Fibroblast of lung (primary cell): ENCODE results near the gene PEX16. TPM values are rescaled to one million over a fixed set of nuclear protein-coding genes. Genes with fewer than 3 reads are reported as not detected.

Source experiments
- DNase-seq, 2 donors: peaks; one replicate each; pipeline versions ENCODE4 v3.0.0 to v3.0.0-alpha.2; 2010; ENCODE audit warnings: low read depth in 2 of 2
- H2AFZ ChIP-seq: 2 replicates; pipeline ENCODE4 v1.5.1; 2012; ENCODE audit warnings: low read length, control low read depth, inconsistent platforms
- H3K27ac ChIP-seq: 2 replicates; pipeline ENCODE4 v1.5.1; 2011; ENCODE audit warnings: low read length, control low read depth; ENCODE audit not compliant: insufficient read depth
- H3K27me3 ChIP-seq: 2 replicates; pipeline ENCODE4 v1.5.1; 2011; ENCODE audit warnings: mild to moderate bottlenecking, low read length; ENCODE audit not compliant: control insufficient read depth, insufficient read depth
- H3K36me3 ChIP-seq: 2 replicates; pipeline ENCODE4 v1.5.1; 2011; ENCODE audit warnings: low read length; ENCODE audit not compliant: control insufficient read depth, insufficient read depth
- H3K4me1 ChIP-seq: 2 replicates; pipeline ENCODE4 v1.5.1; 2011; ENCODE audit warnings: low read length; ENCODE audit not compliant: control insufficient read depth, insufficient read depth; ENCODE audit errors: extremely low read depth
- H3K4me2 ChIP-seq: 2 replicates; pipeline ENCODE4 v1.5.1; 2011; ENCODE audit warnings: low read length, control low read depth; ENCODE audit not compliant: insufficient read depth; ENCODE audit errors: extremely low read depth
- H3K4me3 ChIP-seq, 4 experiments: fragments of 200-600 bp in 1 of 4; sonication (generic) in 1 of 4; replicated peaks in 1 of 4; 2 replicates each; pipeline ENCODE4 v1.5.1; 2011 to 2016; ENCODE audit warnings: low read length in 4 of 4, low read depth in 3 of 4, mild to moderate bottlenecking in 3 of 4, control low read depth in 2 of 4, inconsistent platforms in 1 of 4, mixed read lengths in 1 of 4; ENCODE audit not compliant: insufficient read depth in 1 of 4; ENCODE audit errors: control extremely low read depth in 1 of 4
- H3K79me2 ChIP-seq: 2 replicates; pipeline ENCODE4 v1.5.1; 2012; ENCODE audit warnings: mild to moderate bottlenecking, low read length, inconsistent platforms; ENCODE audit not compliant: control insufficient read depth, insufficient read depth
- H3K9ac ChIP-seq: 2 replicates; pipeline ENCODE4 v1.5.1; 2011; ENCODE audit warnings: mild to moderate bottlenecking, low read length, control low read depth; ENCODE audit not compliant: insufficient read depth
- H3K9me3 ChIP-seq: 2 replicates; pipeline ENCODE4 v1.5.1; 2012; ENCODE audit warnings: low read depth, low read length; ENCODE audit not compliant: control insufficient read depth, insufficient read depth
- H4K20me1 ChIP-seq: 2 replicates; pipeline ENCODE4 v1.5.1; 2011; ENCODE audit warnings: low read length; ENCODE audit not compliant: control insufficient read depth, insufficient read depth; ENCODE audit errors: extremely low read depth
- CTCF ChIP-seq, 2 donors: IDR thresholded peaks in 1 of 2; conservative IDR thresholded peaks in 1 of 2; 1 replicate in 1 of 2; 2 replicates in 1 of 2; pipeline ENCODE4 v1.5.1; 2011 to 2012; ENCODE audit warnings: low read length in 2 of 2, control low read depth in 1 of 2, inconsistent platforms in 1 of 2, low read depth in 1 of 2, mild to moderate bottlenecking in 1 of 2
- EZH2 ChIP-seq: IDR thresholded peaks from 2 replicates; pipeline ENCODE4 v1.5.1; 2012; ENCODE audit warnings: low read length, control low read depth, mild to moderate bottlenecking; ENCODE audit errors: missing control alignments
- polyA plus RNA-seq, 2 donors: library from polyadenylated mRNA; depleted of rRNA in 1 of 2; stranded (reverse) in 1 of 2; unstranded in 1 of 2; fragments of >200 nt; gene quantifications; 2 replicates each; pipeline ENCODE4 v1.2.1, GENCODE V29; 2011 to 2012; ENCODE audit warnings: missing spikeins in 1 of 2
- total RNA-seq: library from RNA; depleted of rRNA; stranded (reverse); fragments of >200 nt; gene quantifications from 2 replicates; pipeline ENCODE4 v1.2.1, GENCODE V29; 2014

The PEX16 gene
- total and polyA plus RNA-seq, 2 donors (not counting 1 experiment from before 2014, with no cell fraction given) = 11.0 to 44.4 TPM

GRCh38 chr11:45869551-45869950 is 48.1 kb downstream of the PEX16 start:
- H3K27me3 ChIP-seq = no peaks in the 10 kb centered on the region
- no peak for DNase-seq
- H3K4me1 ChIP-seq = peaks cover 10% of the 10 kb centered on the region
- H4K20me1 ChIP-seq = peaks cover 2% of the 10 kb centered on the region
- H3K9me3 ChIP-seq = no peaks in the 10 kb centered on the region
- no peaks in the 10 kb centered on the region for H3K79me2 ChIP-seq
- no peak overlapping the region for H3K27ac ChIP-seq
- no peak overlapping the region for H3K9ac ChIP-seq
- no peak overlapping the region for H3K4me3 ChIP-seq
- H3K4me2 ChIP-seq = no peak overlapping the region
- peaks cover 26% of the 10 kb centered on the region for H3K36me3 ChIP-seq
- TF ChIP-seq EZH2 (no peak), CTCF (conservative IDR thresholded peaks at IDR 0.05 in 1 of 2, IDR thresholded peaks at IDR 0.05 in 1 of 2; ENCODE audit: low read depth in 1 of 2, low read length in 2 of 2) (no peak)
- no peak overlapping the region for H2AFZ ChIP-seq

- Histone ChIP-seq H3K4me1 (peaks cover 14% of the 10 kb centered on the region), H3K9ac (no peak overlapping the region), H3K4me2 (no peak overlapping the region), H3K36me3 (peaks cover 21% of the 10 kb centered on the region), H3K4me3 (no peak overlapping the region), H4K20me1 (no peaks in the 10 kb centered on the region), H2AFZ (no peak overlapping the region), H3K27ac (no peak overlapping the region), H3K27me3 (no peaks in the 10 kb centered on the region), H3K79me2 (no peaks in the 10 kb centered on the region), H3K9me3 (no peaks in the 10 kb centered on the region)
- TF ChIP-seq CTCF (conservative IDR thresholded peaks at IDR 0.05 in 1 of 2, IDR thresholded peaks at IDR 0.05 in 1 of 2; ENCODE audit: low read depth in 1 of 2, low read length in 2 of 2) = no peak
- no peak for TF ChIP-seq EZH2
- peak in 1 of 2 donors; percentile 33 for DNase-seq
Measured at GRCh38 chr11:45864041-45864440, 53.6 kb downstream of the PEX16 start.

GRCh38 chr11:45860764-45861510 is 56.7 kb downstream of the PEX16 start:
- Histone ChIP-seq H3K4me3 (no peak overlapping the region), H3K27ac (peak overlapping the region; percentile 93), H4K20me1 (no peaks in the 10 kb centered on the region), H3K79me2 (no peaks in the 10 kb centered on the region), H3K36me3 (peaks cover 24% of the 10 kb centered on the region), H3K4me2 (no peak overlapping the region), H3K27me3 (no peaks in the 10 kb centered on the region), H3K9ac (no peak overlapping the region), H3K9me3 (no peaks in the 10 kb centered on the region), H3K4me1 (peaks cover 31% of the 10 kb centered on the region), H2AFZ (no peak overlapping the region)
- DNase-seq = no peak
- no peak for TF ChIP-seq EZH2
